ENCODE data around the gene ANXA5.
"Not testable (repeated sequence)": the region's sequence is repeated elsewhere in the genome, so short reads cannot be mapped to it uniquely, and the experiment has no call there.

Gene ANXA5

DNA sequence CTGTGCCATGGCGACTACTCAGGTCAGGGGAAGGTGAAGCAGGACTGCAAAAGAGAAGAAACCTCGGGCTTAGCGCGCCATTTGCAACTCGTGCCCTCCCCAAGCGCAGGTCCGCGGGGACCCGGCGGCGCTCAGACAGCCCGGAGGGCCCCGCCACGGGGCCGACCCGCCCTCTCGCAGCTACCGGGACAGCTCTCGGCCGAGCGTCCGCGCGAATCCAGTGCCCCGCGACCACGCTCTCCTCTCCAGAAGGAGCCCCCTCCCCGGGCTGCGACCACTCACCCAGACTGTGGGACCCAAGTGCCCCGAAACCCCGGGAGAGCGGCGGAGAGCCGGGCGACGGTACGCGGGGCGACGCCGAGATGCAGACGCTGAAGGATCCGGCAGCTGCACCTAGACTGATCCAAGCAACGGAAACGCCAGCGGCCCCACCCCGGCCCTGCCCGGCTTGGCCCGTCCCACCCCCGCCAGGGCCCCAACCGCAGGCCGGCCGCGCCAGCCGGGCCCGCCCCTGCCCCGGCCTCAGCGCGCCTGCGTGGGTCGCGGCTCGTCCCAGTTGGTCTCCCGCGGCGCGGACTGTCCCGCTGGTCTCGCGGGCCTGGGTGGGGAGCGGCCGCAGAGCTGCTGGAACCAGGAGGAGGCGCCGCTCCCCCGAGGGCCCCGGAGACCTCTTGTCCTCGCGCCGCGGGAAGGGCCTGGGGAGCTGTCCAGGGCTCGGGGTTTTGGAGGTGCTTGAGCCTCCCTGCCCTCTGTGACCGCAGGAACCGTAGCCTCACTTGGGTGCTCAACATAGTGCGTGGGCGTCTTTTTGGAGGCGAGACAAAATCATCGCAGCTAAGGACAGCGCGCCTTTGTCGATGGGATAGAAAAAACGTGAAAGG, at the start of gene ANXA5:
TSS of gene ANXA5 (minus strand) at position 400 of the 881 bp plus-strand sequence. CDS start at position 9, 391 bp downstream.
- DNase-seq, result peak; percentile 53

DNA sequence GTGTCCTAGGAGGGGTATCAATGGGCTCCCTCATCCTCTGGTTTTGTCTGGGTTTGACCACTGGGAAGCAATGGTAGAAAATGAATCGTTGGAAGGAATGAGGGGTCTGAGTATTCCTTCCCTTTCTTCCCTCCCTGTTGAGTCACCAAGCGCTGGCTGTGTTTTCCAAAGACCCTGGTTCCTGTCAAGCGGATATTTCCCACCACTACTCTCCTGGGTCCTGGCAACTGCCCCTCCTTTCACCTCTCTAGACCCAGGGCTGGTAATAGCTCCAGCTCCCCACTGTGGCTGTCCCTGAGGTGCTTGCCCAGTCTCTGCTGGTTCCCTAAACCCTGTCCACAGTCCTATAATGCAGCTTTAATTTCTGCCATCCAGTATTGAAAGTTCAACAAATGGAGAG, 46.0 kb upstream of the ANXA5 start:
- DNase-seq, result no peak

GRCh38 chr4:121741751-121742150, 45.0 kb upstream of the ANXA5 start:
- DNase-seq, result no peak

GRCh38 chr4:121740796-121741409, 44.1 kb upstream of the ANXA5 start:
- no peak for DNase-seq

DNA sequence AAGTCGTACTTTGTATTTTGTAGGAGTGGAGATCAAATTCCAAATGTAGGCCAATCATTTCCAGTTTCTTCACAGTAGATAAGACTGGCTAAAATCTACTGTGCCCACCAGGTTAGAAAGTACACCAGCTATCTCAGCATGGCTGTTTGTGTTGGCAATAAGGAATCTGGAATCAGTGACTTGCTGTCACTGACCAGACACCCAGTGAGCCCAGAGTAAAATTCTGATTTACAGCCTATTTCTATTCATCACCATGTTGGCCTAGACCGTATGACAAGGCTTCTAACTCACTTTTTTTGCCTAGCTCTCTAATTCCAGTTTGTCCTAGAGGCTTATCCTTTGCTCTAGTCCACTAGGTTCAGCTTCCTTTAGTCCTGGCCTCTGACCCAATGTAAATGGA, 42.8 kb upstream of the ANXA5 start:
- no peak for DNase-seq

GRCh38 chr4:121738780-121739535, 42.2 kb upstream of the ANXA5 start:
- no peak for DNase-seq

DNA sequence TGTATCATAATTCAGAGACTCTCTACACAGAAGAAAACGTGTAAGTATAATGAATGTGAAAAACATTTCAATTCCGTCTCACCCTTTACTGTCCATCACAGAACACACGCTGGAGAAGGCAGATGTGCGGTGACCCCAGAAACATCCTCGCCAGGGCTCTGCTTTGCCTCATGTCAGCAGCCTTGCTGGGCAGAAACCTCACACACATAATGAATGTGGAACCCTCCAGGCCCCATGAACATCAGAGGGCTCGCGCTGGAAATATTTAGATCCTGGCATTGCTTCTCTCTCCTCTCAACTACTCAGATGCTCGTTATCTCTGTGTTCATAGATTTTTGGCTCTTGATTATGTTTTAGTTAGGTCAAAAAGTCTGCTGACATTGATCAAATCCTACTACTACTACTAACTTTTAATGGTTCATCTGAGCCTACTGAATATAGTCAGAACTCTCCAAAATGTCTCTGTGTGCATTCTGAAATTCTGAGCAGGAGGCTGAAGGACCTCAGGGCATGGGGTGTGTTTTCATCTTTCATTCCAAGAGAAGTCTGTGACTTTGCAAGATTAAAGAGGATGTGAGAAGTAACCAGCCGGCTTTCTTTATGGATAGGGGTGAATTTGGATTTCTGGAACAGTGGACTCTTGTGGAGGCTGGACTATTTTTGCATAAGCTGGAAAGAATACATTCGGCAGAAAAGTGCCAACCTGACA, 41.2 kb upstream of the ANXA5 start:
- no peak for DNase-seq

DNA sequence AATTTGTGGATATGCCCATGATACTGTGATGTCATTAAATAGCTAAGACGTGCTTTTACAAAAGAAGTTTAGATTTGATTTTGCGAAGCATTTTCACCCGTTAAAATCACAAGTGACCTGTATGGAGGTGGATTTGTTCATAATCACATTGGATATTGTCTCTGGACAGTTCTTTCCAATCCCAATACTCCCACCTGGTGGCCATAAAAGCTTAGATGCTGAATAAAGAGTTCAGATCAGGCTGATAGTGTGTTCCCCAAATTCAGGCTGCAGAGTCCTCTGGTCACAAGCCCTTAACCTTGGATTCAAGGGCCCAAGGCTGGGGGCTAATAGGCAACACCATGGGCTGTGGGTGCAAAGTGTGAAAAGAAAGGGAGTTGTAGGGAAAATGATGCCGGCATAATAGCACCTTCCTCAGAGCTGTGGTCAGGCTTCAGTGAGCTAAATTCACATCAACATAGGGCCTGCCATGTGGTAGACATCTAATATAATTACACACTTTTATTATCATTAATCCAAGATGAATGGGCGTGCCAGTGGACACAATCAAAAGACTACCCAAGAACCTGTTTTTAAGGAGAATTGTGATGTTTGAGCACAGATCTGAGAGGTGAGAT, 40.1 kb upstream of the ANXA5 start:
- DNase-seq, result no peak

DNA sequence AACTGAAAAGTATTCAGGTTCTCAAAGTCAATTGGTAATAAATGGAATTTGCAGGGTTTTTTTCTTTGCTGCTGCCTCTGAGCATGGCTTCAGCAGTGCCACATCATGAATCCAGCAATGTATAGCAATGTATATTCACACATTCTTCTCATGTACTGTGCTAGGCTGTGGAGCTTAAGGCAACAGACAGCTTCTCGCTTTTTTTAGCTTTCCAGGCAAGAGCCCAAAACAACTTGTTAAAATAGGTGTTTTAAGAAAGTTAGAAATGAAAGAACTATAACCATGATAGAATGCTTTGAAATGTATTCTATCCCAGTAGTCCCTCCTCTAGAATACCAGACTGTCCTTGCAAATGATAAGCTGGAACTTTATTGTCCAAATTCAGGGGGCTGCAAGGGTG, 37.8 kb upstream of the ANXA5 start:
- no peak for DNase-seq

DNA sequence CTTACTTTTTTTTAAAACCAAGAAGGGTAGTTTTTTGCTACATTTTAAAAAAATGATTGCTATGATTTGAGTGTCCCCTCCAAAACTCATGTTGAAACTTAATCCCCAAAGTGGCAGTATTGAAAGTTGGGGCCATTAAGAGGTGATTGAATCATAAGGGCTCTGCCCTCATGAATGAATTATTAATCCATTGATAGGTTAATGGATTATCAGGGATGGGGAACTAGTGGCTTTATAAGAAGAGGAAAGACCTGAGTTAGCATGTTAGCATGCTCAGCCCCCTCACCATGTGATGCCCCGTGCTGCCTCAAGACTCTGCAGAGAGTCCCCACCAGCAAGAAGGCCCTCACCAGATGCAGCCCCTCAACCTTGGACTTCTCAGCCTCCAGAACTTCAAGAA, 37.2 kb upstream of the ANXA5 start:
- no peak for DNase-seq

DNA sequence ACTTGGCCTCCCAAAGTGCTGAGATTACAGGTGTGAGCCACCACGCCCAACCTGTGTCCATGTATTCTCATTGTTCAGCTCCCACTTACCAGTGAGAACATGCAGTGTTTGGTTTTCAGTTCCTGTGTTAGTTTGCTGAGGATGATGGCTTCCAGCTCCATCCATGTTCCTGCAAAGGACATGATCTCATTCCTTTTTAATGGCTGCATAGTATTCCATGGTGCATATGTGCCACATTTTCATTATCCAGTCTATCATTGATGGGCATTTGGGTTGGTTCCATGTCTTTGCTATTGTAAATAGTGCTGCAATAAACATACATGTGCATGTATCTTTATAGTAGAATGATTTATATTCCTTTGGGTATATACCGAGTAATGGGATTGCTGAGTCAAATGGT, 33.0 kb upstream of the ANXA5 start:
- DNase-seq, result not testable (repeated sequence)

- DNase-seq, result no peak
Observed at GRCh38 chr4:121728798-121729226, 32.0 kb upstream of the ANXA5 start.

- no peak for DNase-seq
Observed at GRCh38 chr4:121728066-121728465, 31.3 kb upstream of the ANXA5 start.

DNA sequence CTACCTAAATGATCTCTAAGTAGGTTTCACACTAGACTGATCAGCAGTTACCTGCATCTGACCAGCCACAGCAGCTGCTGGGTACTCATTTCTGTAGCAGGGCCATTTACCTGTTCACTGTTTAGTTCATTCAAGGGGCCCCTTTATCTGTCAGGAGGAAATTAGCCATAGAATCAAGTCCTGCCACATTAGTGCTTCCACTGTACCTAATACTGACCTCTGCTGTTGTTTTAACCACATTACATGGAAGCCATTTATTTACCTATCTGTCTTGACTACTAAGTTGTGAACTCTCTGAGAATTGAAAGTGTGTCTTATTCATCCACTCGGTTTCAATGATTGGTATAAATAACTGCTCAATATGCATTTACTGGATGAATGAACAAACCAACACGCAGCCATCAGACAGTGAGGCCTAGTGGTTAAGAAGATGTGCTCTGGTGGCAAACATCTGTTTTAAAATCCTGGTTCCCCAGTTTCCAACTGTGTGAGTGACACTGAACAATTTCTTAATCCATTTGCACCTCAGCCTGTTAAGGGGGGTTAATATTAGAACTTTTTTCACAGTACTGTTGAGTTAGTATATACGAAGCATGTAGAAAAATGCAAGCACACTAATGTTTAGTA, 30.0 kb upstream of the ANXA5 start:
- DNase-seq, result no peak

- no peak for DNase-seq
Observed at GRCh38 chr4:121724671-121725070, 27.9 kb upstream of the ANXA5 start.

DNA sequence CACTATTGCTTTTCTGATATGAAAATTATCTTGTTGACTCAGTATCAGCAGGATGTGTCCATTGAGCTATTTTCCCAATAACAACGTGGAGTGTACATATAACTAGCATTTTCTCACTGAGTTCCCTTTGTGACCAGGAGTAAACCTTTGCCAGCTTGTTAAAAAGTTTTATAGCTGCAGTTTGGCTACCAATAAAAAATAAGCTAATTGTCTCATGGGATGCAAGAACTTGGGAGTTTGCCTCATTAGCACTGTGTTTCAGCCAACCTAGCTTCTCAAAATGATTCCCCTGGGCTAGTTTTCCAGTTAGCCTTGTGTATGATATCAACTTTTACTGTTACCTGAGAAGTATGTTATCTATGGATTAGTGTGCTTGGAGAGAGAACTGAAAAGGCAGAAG, 24.9 kb upstream of the ANXA5 start:
- DNase-seq, result no peak

GRCh38 chr4:121720109-121720508, 23.3 kb upstream of the ANXA5 start:
- DNase-seq, result no peak

GRCh38 chr4:121717680-121718237, 21.0 kb upstream of the ANXA5 start:
- no peak for DNase-seq

- no peak for DNase-seq
Observed at GRCh38 chr4:121714548-121714947, 17.8 kb upstream of the ANXA5 start.

DNA sequence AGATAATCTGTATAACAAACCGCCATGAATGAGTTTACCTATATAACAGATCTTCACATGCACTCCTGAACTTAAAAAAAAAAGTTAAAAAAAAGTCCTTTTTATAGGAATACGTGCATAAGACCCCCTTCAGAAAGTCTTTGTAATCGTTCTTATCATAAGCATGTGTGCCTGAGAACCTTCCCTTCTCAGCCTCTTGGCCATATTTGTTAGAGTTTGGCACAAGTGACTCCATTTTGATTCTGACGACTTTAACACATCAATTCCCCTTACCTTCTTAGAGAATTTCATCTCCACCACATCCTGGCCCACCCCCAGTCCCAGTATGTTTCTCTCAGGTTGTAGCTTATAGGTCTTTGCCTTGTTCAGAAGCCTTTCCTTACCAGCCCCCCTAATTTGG, 16.0 kb upstream of the ANXA5 start:
- DNase-seq, result no peak

- no peak for DNase-seq
Observed at GRCh38 chr4:121712001-121712651, 15.3 kb upstream of the ANXA5 start.
